Stimulated activated CD8-positive, alpha-beta memory T cell treated with anti-CD3 and anti-CD28 coated beads, Interleukin-12 subunit alpha, Interleukin-12 subunit beta, amount 100 ng/mL, for 1 hour (primary cell): ENCODE results near the gene VIM.
"Not testable (repeated sequence)": the region's sequence is repeated elsewhere in the genome, so short reads cannot be mapped to it uniquely, and the experiment has no call there.

Experiments
- DNase-seq: peaks from one replicate; pipeline ENCODE4 v3.0.0-alpha.2; 2020; ENCODE audit warnings: low read depth

The VIM gene

GRCh38 chr10:17256627-17257026 is 28.6 kb downstream of the VIM start:
- no peak for DNase-seq

DNA sequence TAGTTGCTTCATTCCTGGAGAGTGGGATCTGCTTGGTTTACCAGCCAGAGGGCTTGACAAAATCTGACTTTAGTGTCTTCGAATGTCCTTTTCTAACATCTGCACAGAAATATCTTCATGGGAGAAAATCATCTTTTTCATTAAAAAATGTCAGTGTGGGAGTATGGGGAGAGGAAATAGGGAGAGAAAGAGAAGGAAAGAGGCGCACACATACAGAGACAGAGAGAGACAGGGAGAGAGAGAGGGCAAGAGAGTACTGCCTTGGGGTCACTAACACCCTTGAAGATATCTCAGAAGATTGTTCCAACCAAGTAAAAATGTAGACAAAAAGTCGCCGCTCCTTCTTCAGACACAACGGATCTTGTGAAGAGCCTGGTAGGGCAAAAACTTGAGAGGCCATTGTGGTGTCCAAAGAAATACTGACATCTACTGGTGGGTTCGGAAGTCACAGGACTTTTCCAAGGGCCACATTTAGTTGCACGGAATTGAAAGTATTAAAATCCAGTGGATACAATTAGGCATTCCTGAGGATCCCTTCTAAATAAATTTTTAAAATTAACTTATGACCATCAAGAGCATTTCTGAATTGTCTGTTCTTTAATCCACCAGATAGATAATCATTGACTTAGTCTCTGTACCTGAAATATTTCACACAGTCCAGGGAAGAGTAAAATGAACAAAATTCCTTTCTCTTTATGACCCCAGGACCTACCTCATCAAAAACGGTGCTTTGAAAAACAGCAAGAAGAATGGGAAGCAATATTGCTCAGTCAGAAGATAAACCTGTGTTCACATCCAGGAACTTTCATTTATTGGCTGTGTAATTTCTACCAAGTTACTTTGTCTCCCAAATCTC is 29.7 kb downstream of the VIM start:
- DNase-seq: peak; percentile 49

DNA sequence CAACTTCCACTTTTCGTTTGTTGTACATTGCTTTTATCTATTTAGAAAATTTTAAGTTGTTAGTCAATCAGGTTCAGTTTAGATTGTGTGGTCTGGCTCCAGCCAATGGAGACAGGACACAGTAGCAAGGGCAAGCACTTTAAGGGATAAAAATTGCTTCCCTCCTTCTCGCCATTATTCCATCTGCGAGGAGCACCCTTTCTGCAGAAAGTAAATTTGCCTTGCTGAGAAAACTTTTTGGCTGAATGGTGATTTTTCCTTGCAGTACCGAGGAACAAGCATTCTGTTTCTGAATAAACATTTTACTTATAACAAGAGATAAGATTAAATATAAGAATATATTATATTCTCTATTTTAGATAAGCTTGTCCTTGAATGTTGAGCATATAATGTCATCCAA is 34.5 kb downstream of the VIM start:
- DNase-seq: no peak

GRCh38 chr10:17263580-17263979 is 35.5 kb downstream of the VIM start:
- no peak for DNase-seq

- DNase-seq: no peak
These were observed 37.4 kb downstream of the VIM start for GRCh38 chr10:17265468-17265867.

DNA sequence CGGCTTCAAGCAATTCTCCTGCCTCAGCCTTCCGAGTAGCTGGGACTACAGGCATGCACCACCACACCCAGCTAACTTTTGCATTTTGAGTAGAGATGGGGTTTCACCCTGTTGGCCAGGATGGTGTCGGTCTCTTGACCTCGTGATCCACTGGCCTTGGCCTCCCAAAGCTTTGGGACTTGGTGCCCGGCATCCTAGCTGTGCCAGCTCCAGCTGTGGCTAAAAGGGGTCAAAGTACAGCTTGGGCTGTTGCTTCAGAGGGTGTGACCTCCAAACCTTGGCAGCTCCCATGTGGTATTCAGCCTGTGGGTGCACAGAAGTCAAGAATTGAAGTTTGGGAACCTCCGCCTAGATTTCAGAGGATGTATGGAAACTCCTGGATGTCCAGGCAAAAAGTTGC is 38.5 kb downstream of the VIM start:
- not testable (repeated sequence) for DNase-seq

DNA sequence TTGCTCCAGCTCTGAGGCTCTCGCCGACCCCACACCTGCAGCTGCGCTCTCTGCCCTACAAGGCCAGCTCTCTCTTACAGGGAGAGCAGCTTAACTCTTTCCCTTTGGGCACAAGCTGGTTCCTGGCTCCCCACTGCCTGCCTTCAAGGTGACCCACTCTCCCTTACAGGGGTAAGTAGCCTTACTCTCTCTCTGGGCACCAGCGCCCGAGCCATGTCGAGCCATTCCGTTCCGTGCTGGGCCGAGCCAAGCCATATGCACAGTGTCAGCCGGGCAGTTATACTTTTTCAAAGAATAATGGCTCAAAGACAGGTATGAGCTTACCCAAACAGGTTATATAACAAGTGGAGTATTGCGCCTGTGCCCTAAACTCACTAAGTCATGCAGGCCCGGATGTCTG is 44.6 kb downstream of the VIM start:
- DNase-seq: no peak

GRCh38 chr10:17273403-17273802 is 45.4 kb downstream of the VIM start:
- DNase-seq: no peak

DNA sequence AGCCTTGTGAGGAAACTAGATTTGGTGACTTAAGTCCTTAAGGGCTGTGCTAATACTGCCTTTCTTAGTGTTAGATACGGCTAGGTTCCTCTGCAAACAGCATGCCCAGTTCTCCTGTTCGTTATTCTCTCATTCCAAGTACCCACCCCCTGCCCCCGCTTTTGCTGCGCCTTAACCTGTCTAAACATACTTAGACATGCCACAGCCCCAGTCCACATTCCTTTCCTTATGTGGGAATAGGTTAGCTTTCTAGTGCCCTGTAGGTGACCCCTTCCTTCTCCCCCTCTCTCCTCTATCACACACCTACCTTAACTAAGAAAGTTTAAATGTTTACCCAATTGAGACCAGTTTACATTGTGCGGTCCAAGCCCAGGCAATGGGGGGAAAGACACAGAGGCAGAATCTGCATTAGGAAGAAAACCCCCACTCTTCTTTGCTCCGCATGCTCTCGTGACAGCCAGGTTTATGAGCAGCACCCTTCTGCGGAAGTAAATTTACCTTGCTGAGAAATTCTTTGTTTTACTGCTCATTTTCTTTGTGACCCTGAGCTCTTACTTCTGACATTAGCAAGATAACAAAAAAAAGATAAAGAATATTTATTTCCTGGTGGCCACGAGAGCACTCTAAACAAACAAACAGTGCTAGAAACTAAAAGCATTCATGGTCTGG is 48.8 kb downstream of the VIM start:
- DNase-seq: no peak

- no peak for DNase-seq
These were observed 50.7 kb downstream of the VIM start for GRCh38 chr10:17278607-17279240.

DNA sequence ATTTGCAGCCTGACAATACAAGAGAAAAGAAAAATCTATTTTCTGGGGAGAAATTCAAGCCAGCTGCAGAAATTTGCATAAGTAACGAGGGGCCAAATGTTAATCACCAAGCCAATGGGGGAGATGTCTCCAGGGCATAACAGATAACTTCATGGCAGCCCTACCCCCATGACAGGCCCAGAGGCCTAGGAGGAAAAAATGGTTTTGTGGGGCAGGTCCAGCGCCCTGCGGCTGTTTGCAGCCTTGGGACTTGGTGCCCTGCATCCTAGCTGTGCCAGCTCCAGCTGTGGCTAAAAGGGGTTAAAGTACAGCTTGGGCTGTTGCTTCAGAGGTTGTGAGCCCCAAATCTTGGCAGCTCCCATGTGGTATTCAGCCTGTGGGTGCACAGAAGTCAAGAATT is 54.3 kb downstream of the VIM start:
- DNase-seq: no peak

- no peak for DNase-seq
These were observed 58.8 kb downstream of the VIM start for GRCh38 chr10:17286562-17287550.
